SU-DHL-6 (cell line): ENCODE measurements around the gene POMP.

Experiments
- H2AFZ ChIP-seq: fragments of 200-600 bp; sonication (generic); 2 replicates; pipeline ENCODE4 v1.6.1; 2014; ENCODE audit warnings: low read depth, mild to moderate bottlenecking, moderate library complexity, mixed read lengths, antibody characterized with exemption, low read length; ENCODE audit not compliant: severe bottlenecking
- H3F3A ChIP-seq: fragments of 200-600 bp; shearing (Covaris generic); 2 replicates; pipeline ENCODE4 v1.6.0; 2016; ENCODE audit warnings: antibody characterized with exemption, mild to moderate bottlenecking; ENCODE audit not compliant: insufficient read depth
- H3K27ac ChIP-seq: fragments of 200-600 bp; sonication (generic); 2 replicates; pipeline ENCODE4 v1.5.1; 2016; ENCODE audit warnings: low read depth, mild to moderate bottlenecking, low read length, moderate library complexity, mixed read lengths
- H3K27me3 ChIP-seq: fragments of 200-600 bp; sonication (generic), shearing (Covaris generic); 2 replicates; pipeline ENCODE4 v1.6.0; 2014; ENCODE audit warnings: mild to moderate bottlenecking, low read length
- H3K36me3 ChIP-seq: fragments of 200-600 bp; sonication (generic); 2 replicates; pipeline ENCODE4 v1.6.1; 2014; ENCODE audit warnings: mild to moderate bottlenecking, low read length, mixed read lengths
- H3K4me2 ChIP-seq: fragments of 300-600, 200-600 bp; shearing (Covaris generic), sonication (generic); 2 replicates; pipeline ENCODE4 v1.6.0; 2014; ENCODE audit warnings: low read length, low read depth, mild to moderate bottlenecking; ENCODE audit not compliant: poor library complexity, severe bottlenecking
- H3K4me3 ChIP-seq: fragments of 200-600 bp; sonication (generic); 2 replicates; pipeline ENCODE4 v1.5.1; 2014; ENCODE audit warnings: antibody characterized with exemption, low read length, mild to moderate bottlenecking, mixed read lengths; ENCODE audit not compliant: insufficient read depth, poor library complexity, severe bottlenecking
- H3K79me2 ChIP-seq: fragments of 200-600 bp; sonication (generic); 2 replicates; pipeline ENCODE4 v1.6.1; 2014; ENCODE audit warnings: mild to moderate bottlenecking, low read length, moderate library complexity; ENCODE audit not compliant: insufficient read depth
- H3K9ac ChIP-seq: fragments of 200-600 bp; sonication (generic); 2 replicates; pipeline ENCODE4 v1.7.0; 2014; ENCODE audit warnings: mild to moderate bottlenecking, low read length
- H3K9me2 ChIP-seq: fragments of 200-600 bp; sonication (generic); replicated peaks from 2 replicates; pipeline ENCODE4 v1.6.1; 2014; ENCODE audit warnings: low read length; ENCODE audit not compliant: insufficient read depth
- H3K9me3 ChIP-seq: fragments of 200-600 bp; sonication (generic); 2 replicates; pipeline ENCODE4 v1.6.1; 2014; ENCODE audit warnings: low read length, mixed read lengths; ENCODE audit not compliant: insufficient read depth
- H4K20me1 ChIP-seq: fragments of 200-600 bp; sonication (generic); 2 replicates; pipeline ENCODE4 v1.6.1; 2014; ENCODE audit warnings: low read depth, mild to moderate bottlenecking, antibody characterized with exemption, low read length, moderate library complexity, mixed read lengths
- EZH2phosphoT487 ChIP-seq: fragments of 200-600 bp; sonication (generic), shearing (Covaris generic); conservative IDR thresholded peaks from 2 replicates; pipeline ENCODE4 v1.6.1; 2018; ENCODE audit warnings: mild to moderate bottlenecking, antibody characterized with exemption, low read length, moderate library complexity, mixed read lengths
- TF ChIP-seq, protein P1 (sequence below): fragments of 200-600 bp; sonication (generic); IDR thresholded peaks from one replicate; pipeline ENCODE4 v1.5.1; 2017; ENCODE audit warnings: antibody characterized with exemption, mild to moderate bottlenecking, low read length, moderate library complexity; ENCODE audit not compliant: insufficient read depth, poor library complexity, severe bottlenecking

Gene POMP

DNA sequence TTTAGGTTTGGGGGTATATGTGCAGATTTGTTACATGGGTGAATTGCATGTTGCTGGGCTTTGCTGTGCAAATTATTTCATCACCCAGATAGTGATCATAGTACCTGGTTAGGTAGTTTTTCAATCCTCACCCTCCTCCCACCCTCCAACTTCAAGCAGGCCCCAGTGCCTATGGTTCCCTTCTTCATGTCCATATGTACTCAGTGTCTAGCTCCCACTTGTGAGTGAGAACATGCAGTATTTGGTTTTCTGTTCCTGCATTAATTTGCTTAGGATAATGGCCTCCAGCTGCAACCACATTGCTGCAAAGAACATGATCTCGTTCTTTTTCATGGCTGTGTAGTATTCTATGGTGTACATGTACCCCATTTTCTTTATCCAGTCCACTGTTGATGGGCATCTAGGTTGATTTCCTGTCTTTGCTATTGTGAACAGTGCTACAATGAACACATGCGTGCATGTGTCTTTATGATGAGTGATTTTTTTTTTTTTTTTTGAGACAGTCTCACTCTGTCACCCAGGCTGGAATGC lies 42.9 kb upstream of the POMP start:
- H4K20me1 ChIP-seq = no peaks in the 10 kb centered on the region
- H3K27ac ChIP-seq = no peak overlapping the region
- H3F3A ChIP-seq = no peaks in the 10 kb centered on the region
- H3K9ac ChIP-seq = no peak overlapping the region
- H3K36me3 ChIP-seq = no peaks in the 10 kb centered on the region
- H2AFZ ChIP-seq = no peak overlapping the region
- no peak overlapping the region for H3K4me2 ChIP-seq
- TF ChIP-seq, protein P1, sequence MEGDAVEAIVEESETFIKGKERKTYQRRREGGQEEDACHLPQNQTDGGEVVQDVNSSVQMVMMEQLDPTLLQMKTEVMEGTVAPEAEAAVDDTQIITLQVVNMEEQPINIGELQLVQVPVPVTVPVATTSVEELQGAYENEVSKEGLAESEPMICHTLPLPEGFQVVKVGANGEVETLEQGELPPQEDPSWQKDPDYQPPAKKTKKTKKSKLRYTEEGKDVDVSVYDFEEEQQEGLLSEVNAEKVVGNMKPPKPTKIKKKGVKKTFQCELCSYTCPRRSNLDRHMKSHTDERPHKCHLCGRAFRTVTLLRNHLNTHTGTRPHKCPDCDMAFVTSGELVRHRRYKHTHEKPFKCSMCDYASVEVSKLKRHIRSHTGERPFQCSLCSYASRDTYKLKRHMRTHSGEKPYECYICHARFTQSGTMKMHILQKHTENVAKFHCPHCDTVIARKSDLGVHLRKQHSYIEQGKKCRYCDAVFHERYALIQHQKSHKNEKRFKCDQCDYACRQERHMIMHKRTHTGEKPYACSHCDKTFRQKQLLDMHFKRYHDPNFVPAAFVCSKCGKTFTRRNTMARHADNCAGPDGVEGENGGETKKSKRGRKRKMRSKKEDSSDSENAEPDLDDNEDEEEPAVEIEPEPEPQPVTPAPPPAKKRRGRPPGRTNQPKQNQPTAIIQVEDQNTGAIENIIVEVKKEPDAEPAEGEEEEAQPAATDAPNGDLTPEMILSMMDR = no peak
- TF ChIP-seq EZH2phosphoT487 = no peak
- H3K9me2 ChIP-seq = no peaks in the 10 kb centered on the region
- H3K9me3 ChIP-seq = no peaks in the 10 kb centered on the region
- H3K4me3 ChIP-seq = no peak overlapping the region
- no peaks in the 10 kb centered on the region for H3K79me2 ChIP-seq
- no peaks in the 10 kb centered on the region for H3K27me3 ChIP-seq

DNA sequence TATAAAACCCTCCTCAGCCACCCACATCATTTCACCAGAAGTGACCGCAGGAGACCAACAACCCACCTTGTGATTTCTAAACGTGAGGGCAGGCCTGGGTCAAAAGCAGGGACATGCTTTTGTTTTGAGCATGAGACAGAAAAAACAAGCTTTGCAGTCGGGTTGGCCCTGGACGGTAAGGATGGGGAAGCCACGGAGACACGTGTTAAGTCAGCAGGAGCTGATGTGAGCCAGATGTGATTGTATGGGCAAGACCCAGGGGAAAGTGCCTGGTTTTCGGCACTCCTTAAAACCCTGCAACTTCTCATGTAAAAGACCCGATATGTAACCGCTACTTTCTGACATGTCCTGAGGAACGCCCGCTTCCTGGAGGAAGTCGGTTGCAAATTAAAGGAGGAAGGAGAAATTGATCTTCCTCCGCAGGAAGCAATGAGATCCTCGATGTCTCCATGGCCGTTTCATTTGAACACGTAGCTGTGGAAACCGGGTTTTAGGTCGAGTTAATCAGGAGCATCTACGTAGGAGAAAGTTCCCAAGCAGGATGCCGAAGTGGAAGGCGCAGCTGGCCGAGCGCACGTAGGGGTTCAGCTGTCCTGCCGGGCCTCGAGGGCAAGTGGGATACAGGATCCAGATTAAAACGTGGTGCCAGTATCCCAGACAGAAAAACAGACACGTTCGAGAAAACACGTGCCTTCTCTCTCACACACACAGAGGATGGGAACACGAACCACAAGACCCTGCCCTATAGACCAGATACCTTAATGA lies 40.5 kb upstream of the POMP start:
- Histone ChIP-seq H4K20me1 (no peaks in the 10 kb centered on the region), H3K36me3 (no peaks in the 10 kb centered on the region), H3K27me3 (no peaks in the 10 kb centered on the region), H3K9ac (no peak overlapping the region), H3K9me2 (no peaks in the 10 kb centered on the region), H3F3A (no peaks in the 10 kb centered on the region), H3K4me3 (no peak overlapping the region), H3K4me2 (no peak overlapping the region), H3K27ac (no peak overlapping the region), H2AFZ (no peak overlapping the region), H3K9me3 (no peaks in the 10 kb centered on the region), H3K79me2 (no peaks in the 10 kb centered on the region)
- no peak for TF ChIP-seq EZH2phosphoT487
- TF ChIP-seq, protein P1 = no peak

DNA sequence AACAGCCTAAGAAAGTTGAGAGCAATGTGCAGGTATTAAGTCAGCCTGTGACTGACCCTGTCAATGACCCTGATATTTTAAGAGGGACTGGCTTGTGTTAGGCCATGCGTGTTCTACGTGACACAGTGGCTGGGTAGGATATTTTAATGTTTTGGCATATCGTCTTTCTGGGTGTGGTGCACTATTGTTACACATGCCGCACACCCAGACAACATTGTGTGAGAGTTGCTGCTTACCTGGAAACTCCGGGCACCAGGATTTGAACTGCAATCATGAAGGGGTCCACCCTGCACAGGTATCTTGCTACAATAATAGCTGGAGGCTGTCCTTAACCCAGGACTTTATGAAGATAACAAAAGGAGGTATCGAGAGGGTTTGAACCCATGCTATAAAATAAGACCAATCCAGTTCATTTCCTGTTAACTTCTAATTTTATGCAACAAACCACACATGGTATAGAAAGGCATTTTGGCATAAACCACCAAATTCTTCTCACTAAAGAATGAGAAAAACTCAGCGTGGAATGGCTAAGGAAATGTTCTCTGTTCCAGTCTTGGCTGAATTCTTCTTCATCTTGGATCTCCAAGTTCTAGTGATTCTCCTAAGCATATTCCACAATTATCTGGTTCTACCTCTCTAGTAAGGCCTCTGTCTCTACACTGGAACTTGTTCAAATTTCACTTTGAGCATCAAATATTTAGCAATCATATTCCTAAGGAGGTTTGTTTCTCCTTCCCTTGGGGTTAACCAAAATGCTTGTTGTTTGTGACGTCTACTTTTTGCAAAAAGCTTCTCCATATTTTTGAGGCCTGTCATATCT lies 38.7 kb upstream of the POMP start:
- no peaks in the 10 kb centered on the region for H3K9me2 ChIP-seq
- H3K36me3 ChIP-seq = no peaks in the 10 kb centered on the region
- no peak overlapping the region for H2AFZ ChIP-seq
- no peaks in the 10 kb centered on the region for H3K79me2 ChIP-seq
- no peaks in the 10 kb centered on the region for H3K27me3 ChIP-seq
- no peak overlapping the region for H3K27ac ChIP-seq
- no peaks in the 10 kb centered on the region for H4K20me1 ChIP-seq
- no peak overlapping the region for H3K4me2 ChIP-seq
- no peaks in the 10 kb centered on the region for H3F3A ChIP-seq
- no peaks in the 10 kb centered on the region for H3K9me3 ChIP-seq
- H3K4me3 ChIP-seq = no peak overlapping the region
- no peak overlapping the region for H3K9ac ChIP-seq
- TF ChIP-seq EZH2phosphoT487 = no peak
- TF ChIP-seq, protein P1 = no peak
